ENCODE results near the gene IL36G.
"Not testable (repeated sequence)": the region's sequence is repeated elsewhere in the genome, so short reads cannot be mapped to it uniquely, and the experiment has no call there.

IL36G gene

DNA sequence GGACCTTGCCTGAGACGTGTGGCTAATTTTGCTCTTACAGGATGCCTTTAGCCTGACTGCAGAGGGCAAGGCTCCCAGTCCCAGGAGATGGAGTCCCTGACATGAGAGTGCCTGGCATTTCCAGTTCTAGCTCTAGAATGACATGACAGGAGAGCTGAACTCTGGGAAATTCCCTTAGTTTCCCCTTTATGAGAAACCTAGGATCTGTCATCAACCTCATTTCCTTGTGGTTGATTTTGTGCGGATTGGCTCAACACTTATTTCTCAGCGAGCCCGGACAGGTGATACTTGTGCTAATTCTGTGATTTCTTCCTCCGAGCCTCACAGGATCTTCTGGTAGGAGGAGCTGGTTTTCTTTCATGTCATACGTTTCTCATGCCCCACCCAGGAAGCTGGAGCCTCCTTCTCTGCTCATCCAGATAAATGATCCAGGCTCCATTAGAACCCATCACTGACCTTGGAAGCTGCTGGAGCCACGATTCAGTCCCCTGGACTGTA lies at the start of gene IL36G:
Gene IL36G (plus strand): TSS at position 448 of the 498 bp plus-strand sequence. CDS start 633 bp downstream, outside the sequence.
- no peak for DNase-seq (ENCODE audit: low spot score)

DNA sequence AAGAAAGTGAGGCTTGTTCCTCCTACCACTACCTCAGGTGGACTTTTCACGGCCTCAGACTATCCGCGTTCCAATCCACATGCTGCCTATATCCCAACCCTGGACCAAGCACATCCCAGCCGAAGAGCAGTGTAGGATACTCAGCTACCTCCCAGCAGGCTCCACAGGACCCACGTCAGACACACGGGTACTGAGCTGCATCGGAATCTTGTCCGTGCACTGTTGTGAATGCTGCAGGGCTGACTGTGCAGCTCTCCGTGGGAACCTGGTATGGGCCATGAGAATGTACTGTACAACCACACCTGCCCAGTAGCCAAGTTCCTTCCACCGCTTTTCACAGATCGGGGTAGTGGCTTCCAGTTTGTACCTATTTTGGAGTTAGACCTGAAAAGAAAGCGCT lies 44.5 kb upstream of the IL36G start:
- DNase-seq (ENCODE audit: low spot score), result no peak

DNA sequence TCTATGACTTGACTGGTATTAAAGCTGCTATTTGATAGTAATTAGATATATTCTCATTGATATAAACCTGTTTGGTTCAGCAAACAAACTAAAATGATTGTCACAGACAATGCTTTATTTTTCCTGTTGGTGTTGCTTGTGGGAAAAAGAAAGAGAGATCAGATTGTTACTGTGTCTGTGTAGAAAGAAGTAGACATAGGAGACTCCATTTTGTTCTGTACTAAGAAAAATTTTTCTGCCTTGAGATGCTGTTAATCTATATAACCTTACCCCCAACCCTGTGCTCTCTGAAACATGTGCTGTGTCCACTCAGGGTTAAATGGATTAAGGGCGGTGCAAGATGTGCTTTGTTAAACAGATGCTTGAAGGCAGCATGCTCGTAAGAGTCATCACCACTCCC lies 43.7 kb upstream of the IL36G start:
- DNase-seq (ENCODE audit: low spot score), result not testable (repeated sequence)

DNA sequence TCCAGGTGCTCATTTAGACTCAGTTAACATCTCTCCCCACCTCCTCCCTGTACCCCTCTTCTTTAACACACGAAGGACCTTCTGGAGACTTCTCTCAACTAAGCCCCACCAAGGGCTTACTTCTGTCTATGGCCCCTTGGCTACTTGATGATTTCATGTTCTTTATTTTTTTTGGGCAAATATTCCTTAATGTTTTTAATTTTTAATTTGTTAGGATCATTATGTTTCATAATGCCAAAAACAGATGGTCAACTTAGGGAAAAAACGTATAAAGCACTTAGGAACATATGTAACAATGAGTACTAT lies 40.9 kb upstream of the IL36G start:
- no peak for DNase-seq (ENCODE audit: low spot score)

DNA sequence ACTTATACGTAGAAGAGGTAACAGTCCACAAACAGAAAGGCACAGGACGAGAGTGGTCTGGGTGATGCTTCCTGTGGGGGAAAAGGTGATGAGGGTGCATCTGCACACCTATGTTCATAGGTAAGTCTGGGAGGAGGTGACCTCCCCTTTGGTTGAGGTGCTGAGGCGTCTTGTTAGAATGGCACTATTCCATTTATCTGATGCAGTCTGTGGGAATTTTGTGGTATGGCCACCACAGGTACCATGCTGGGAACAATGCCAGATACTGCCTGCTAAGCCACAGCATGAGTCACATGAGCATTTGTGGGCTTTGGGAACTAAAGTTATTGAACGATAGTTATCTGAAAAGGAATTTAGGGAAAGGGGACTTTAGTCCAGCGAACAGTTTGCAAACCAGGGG lies 38.9 kb upstream of the IL36G start:
- no peak for DNase-seq (ENCODE audit: low spot score)

DNA sequence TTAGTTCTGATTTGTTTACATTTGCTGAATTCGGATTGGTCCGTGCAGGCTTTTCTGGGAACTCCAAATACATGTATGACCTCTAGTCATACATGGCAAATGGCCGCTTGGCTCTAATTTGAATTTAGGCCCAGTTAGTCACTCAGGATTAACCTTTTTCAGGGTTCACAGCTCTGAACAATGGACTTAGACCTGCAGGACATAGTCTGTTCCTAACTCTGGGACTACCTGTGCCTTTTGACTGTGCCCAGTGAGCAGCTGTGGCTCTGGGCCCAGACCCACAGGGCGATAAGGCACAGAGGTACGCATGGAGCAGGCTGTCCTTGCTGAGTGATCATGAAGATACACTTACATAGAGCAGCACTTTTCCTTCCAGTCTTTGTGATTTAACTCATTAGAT lies 38.4 kb upstream of the IL36G start:
- DNase-seq (ENCODE audit: low spot score), result no peak

DNA sequence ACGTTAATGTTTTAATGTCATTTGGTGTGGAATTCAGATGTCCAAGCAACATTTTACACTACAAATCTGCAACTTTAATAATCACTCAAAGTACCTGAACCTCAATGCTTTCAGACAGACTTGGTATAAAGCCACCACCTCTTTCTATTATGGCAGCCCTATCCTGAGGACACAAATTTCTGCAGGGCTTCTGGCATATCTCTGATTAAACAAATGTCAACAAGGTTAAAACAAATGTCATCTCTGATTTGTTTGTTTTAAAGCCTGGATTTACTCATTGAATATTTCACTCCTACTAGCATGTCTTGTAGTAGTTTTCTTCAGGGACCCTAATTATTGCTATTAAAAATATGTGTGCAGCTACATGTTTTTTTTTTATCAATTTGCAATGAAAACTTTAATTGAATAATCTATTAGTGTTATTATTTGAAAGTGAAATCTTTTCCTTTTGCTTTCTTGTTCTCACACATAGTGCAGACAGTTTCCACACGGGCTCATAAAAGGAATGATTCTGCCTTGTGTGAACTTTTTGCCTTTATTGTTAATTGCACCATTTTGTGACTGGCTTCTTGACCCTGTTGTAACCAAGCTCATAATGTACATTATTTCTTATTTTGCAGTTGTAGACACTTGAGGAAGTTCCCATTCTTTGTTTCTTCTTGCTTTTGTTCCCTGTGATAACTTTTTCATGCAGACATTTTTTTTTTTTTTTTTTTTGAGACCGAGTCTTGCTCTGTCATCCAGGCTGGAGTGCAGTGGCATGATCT lies 36.8 kb upstream of the IL36G start:
- DNase-seq (ENCODE audit: low spot score), result no peak

DNA sequence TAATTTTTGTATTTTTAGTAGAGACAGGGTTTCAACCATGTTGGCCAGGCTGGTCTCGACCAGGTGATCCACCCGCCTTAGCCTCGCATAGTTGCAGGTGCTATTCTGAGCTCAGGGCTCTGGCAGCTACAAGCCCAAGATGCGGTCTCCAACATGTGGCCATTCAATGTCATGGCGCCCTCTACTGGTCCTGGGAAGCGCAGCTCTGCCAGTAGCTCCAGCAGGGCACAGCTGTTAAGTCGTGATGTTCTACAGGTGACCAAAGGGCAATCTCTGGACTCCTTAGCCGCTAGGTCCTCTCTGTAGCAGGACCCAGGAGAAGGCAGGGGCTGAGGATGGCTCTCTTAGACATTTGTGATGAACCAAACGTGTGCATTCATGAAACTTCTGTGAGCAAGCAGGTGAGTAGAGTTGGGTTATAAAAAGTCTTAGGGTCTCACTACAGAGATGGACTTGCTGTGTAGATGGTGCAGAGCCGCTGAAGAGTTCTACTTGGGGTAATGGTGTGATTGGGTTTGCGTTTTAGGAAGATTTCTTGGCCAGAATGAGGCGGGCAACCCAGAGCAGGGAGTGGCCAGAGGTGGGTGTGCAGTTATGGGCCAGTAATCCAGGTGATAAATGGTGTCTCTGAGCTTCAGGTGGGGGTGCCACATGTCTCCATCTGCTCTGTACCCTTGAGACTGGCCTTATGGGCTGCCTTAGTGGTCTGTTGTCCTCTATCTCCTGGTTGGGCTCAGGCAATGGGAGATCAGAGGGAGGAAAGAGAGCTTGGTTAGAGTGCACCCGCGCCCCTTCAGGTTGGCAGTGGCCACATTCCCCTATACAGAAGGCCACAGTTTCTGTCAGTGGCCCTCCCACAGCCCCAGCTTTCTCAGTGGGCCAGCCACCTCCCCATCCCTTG lies 35.8 kb upstream of the IL36G start:
- peak; percentile 84 for DNase-seq (ENCODE audit: low spot score)

DNA sequence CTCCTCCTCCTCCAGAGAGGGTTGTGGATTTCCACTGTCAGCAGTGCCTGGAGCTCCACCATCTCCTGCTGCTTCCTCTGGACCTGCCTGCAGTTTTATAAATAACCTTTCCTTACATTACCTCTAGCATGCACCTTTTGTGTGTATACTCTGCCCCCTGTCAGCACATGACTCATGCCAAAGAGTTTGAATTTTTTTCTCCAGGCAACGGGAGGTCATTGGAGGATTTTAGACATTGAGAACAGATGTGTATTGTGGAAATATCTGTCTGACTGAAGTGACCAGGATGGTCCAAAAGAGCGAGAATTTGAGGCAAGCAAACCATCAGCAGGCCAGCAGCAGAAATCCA lies 35.2 kb upstream of the IL36G start:
- DNase-seq (ENCODE audit: low spot score), result no peak

DNA sequence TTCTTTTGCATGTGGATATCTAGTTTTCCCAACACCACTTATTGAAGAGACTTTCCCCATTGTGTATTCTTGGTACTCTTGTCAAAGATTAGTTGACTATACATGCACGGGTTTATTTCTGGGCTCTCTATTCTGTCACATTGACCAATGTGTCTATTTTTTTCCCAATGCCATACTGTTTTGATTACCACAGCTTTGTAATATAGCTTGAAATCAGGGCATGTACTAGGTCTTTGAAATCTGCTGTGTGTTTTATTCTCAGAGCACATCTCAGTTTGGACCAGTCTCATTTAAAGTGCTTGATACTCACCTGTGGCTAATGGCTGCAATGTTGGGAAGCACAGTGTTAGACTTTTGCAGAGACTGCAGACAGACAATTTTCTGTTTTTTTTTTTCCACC lies 32.8 kb upstream of the IL36G start:
- no peak for DNase-seq (ENCODE audit: low spot score)

DNA sequence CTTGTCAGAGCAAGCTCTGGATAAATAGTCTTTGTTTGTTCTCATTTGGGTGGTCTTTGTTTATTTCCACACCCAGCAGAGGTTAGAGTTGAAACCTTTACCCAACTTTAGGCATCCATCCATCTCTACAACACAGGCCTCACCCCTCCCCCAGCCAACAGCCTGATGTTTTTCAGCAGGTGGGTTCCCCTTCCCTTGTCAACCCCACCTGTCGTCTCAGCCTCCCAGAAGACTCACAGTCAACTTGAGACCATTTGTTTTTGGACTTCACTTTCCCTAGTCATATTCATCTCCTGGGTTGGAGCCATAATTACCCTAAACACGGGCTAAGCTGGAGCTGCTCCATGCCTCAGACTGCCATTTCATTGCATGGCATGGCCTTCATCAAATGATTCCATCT lies 31.7 kb upstream of the IL36G start:
- no peak for DNase-seq (ENCODE audit: low spot score)

DNA sequence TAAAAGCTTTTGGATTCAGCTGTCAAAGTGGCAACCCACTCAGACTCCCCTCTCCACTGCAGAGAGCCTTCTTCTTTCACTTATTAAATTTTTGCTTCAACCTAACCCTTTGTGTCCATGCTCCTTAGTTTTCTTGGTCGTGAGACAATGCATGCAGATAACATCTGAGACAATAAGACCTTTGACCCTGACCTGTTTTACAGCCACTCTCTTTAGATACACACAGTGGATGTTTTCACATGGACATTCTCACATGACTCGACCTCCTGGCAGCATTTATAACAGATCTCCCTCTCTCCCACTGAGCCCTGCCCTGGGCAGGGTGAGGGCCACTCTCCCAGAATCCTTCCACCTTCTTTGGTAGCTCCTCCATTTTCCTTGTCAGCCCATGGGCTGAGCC lies 30.4 kb upstream of the IL36G start:
- no peak for DNase-seq (ENCODE audit: low spot score)

DNA sequence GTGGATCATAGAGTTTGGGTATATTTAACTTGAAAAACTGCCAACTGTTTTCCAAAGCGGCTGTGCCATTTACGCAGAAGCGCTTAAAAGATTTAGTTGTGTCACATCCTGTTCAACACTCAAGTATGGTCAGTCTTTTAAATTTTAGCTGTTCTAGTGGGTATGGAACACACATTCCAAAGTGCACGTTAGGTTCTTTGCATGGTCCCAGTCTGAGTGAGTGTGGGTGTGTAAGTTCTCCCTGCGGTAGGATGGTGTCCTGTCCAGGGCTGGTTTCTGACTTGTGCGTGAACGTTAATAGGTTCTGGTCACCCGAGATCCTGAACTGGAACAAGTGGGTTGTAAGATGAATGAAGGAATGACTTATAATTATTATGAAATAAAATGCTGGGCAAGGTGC lies 28.4 kb upstream of the IL36G start:
- no peak for DNase-seq (ENCODE audit: low spot score)

DNA sequence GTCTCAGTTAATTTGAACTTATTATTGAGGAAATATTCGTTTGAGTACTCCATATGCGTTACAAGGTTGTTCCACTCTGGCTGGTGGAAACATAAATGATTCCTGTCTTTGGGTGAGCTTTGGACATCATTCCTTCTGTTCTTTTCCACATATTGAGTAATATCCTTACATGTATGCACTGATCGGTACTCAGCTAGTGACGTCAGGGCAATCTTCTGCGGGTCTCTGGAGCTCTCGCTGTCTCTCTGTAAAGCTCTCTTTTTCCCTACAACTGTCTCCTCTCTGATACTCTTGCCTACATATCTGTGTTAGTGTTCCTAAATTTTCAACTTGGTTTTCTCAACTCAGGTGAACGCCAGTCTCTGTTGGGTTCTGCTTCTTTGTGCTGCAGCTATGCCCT lies 23.4 kb upstream of the IL36G start:
- no peak for DNase-seq (ENCODE audit: low spot score)

DNA sequence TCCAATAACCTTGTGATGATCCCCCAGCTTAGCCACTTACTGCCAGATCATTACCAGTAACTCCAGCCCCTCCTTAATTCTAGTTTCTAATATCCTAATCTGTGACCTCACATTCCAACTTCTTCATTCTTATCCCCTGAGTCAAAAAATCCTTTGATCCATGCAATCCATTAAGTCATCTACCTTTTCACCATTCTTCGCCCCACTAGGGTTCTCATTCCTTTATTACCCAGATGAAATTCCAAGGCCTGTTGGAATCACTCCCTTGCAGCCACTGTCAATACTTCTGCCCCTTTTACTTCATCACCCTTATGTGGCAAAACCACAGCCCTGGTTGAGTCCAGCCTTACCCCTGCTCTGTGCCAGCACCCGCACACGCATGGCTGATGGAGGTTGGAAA lies 20.3 kb upstream of the IL36G start:
- no peak for DNase-seq (ENCODE audit: low spot score)

DNA sequence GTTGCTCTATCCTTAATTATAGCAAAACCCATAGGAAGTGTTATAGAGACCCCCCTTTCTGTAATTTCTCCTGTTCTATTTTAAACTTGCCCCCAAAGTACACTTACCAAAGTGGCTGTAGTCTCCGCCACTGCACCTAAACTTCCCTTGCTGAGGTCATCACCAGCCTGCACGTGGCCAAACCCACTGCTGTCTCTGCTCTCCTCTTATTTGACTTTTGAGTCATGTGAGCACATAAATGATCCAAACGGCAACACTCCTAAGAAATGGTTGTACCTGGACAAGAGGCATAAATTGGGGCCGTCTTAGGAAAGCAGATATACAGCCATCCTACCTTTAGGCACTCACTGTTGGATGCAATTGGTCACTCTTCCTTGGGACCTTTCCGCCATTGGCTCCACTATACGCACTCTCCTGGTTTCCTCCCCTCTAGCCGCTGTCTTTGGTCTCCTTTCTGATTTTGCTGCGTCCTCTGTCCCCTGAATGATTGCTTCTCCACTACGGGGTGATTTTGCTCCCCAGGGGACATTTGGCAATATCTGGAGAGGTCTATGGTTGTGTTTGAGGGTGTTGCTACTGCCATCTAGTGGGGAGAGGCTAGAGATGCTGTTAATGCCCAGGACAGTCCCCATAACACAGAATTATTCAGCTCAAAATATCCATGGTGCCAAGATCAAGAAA lies 19.2 kb upstream of the IL36G start:
- peak; percentile 63 for DNase-seq (ENCODE audit: low spot score)

DNA sequence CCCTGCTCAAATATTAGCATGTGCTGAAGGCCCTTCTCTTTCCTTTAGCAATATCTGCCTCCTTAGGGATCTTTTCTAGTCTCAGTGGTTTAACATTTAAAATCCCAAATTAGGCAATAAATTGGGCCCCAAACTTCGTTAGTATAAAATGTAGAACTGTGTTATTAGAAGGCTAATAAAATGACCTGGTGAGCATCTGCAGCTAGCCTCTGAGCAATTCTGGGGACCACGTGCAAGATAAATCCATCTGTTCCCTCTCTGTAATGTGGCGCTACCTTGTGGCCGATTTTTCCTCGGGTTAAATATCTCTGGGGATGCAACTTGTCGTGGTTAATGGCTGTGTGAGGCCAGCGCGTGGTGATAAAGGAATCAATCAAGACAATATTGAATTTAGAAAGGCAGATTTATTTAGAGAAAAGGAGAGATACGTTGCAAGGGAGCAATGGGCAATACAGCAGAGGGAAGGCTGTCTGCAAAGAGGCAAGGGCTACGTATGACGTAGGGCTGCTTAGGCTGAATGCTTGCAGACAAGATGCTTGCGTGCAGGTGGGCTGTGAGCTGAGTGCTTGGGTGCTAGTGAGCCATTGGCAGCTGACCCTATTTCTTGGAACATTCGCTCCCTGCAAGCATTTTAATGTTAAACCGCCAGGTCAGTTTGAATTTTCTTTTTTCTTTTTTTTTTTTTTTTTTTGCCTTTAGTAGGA lies 18.5 kb upstream of the IL36G start:
- DNase-seq (ENCODE audit: low spot score), result peak; percentile 37

DNA sequence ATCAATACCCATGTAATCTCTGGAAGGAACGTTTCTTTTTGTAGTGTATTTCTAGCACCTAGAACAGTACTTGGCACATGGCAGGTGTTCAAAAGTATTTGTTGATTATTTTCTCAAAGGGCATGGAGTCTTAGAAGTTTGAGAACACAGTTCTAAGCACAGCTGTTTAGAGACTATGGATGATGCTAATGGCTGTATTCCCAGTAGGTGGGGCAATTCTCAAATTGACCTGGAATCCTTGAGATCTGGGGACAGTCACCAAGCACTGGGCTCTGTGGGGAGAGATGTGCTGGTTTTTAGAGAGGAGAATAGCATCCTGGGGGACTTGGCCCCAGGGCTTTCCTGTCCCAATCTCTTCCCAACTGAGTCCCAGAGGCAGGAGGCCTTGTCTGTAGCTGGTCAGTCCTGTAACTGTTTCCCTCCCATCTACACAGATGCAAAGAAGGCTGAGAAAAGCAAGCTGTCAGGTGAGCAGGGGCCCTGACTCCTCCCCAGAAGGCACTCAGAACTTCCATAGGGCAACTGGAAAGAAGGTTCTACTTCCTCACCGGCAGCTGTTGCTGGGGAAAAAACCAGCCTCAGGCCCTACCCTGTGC lies 17.5 kb upstream of the IL36G start:
- DNase-seq (ENCODE audit: low spot score), result no peak

DNA sequence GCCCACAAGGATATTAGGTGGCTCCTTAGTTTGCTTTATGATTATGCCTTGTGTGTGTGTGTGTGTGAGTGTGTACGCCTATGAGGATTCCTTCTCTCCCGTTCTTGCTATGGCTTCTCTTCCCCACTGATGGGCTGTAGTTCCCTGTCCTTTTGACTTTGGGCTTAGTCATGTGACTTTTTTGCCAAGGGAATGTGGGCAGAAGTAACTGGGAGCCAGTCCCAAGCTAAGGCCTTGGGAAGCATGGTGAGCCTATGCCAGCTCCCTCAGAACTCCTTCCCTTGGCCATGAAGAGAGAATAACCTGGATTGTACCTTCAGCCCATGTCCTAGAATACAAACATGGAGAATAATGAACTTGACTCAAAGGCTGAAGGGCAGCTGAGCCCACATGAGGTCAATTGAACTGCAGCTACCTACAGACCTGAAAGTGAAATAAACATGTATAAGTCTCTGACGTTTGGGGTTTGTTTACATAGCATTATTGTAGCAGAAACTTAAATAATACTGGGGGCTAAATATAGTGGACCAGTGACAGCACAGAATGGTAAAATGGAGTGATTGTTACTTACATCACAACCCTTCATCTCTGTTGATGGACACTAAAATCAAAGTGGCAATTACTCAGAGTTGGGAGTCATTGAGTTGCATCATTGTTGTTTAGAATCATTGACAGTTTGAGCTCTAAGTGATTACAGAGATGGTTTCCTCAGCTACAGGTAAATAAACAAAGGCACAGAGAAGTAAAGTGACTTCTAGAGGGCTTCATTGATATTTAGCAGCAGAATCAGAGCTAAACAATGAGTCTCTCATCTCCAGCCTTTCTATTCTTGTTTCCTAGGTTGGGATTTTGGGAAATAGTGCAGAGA lies 15.3 kb upstream of the IL36G start:
- DNase-seq (ENCODE audit: low spot score), result no peak

DNA sequence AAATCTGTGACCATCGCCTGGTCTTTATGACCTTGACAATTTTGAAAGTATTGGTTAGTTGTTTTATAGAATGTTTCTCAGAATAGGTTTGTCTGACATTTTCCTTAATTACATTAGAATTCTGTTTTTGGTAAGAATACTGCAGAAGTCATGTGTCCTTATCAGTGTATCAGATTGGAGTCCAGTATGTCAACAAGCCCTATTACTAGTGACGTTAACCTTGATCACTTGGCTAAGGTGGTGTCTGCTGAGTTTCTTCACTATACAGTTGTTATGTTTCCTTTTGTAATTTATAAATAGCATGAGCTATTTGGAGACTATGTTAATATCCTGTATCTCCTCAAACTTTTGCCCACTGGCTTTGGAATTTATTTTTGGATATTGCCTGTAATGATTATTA lies 10.8 kb upstream of the IL36G start:
- no peak for DNase-seq (ENCODE audit: low spot score)

All from D341Med (cell line).